Thyroid gland (tissue), 4 donors: ENCODE results near the gene CDKN2D.

ENCODE experiments used
- CTCF ChIP-seq, 6 experiments: fragments of 200-600 bp in 3 of 6; fragments of 450-650 bp in 3 of 6; sonication (generic) in 3 of 6; IDR thresholded peaks; one replicate each; pipeline ENCODE4 v1.5.1; 2016 to 2019; ENCODE audit warnings: antibody characterized with exemption in 6 of 6, mild to moderate bottlenecking in 2 of 6, inconsistent platforms in 1 of 6, moderate library complexity in 1 of 6
- POLR2A ChIP-seq, 2 donors: fragments of 450-650 bp; IDR thresholded peaks; one replicate each; pipeline ENCODE4 v1.6.1; 2017; ENCODE audit warnings: antibody characterized with exemption in 2 of 2, mild to moderate bottlenecking in 2 of 2, moderate library complexity in 1 of 2

GRCh38 chr19:10519421-10519820 is 49.4 kb downstream of the CDKN2D start:
- TF ChIP-seq CTCF (IDR thresholded peaks at IDR 0.05), result no peak
- no peak for TF ChIP-seq POLR2A (IDR thresholded peaks at IDR 0.05)
